Measurements from ENCODE around the gene PIK3CB. TPM values are rescaled to one million over a fixed set of nuclear protein-coding genes. Genes with fewer than 3 reads are reported as not detected.

PIK3CB gene
- 30.7 TPM for total RNA-seq
- long read RNA-seq, full-length matches to known transcripts: 5 of 38 reads
- long read RNA-seq, partial matches to known transcripts: 4 of 38 reads
- long read RNA-seq, other reads (novel, unspliced or antisense): 29 of 38 reads

- ATAC-seq (ENCODE audit: poor library complexity): peak; percentile 99
- intact Hi-C loops (cut with DNase I): loop anchor here (5.0 to 10.0 kb wide), 2 partner anchors 78 to 140 kb away; no protein-coding TSS in a partner anchor
- peak; percentile 96 for DNase-seq
These were observed at the start of gene PIK3CB for GRCh38 chr3:138834596-138835396. Gene PIK3CB, minus strand, starts transcription at chr3:138834928. Its CDS starts 75,585 bp downstream, at chr3:138759343.

- ATAC-seq (ENCODE audit: poor library complexity): no peak
- intact Hi-C loops (cut with DNase I): no loop called here
- DNase-seq: no peak
These were observed 46.5 kb upstream of the PIK3CB start for GRCh38 chr3:138881233-138881632.

- intact Hi-C loops (cut with DNase I): no loop called here
- no peak for ATAC-seq (ENCODE audit: poor library complexity)
- no peak for DNase-seq
These were observed 45.0 kb upstream of the PIK3CB start for GRCh38 chr3:138879541-138880380.

- DNase-seq (no peak), ATAC-seq (ENCODE audit: poor library complexity) (no peak)
- intact Hi-C loops (cut with DNase I): no loop called here
These were observed 42.5 kb upstream of the PIK3CB start for GRCh38 chr3:138877226-138877625.

GRCh38 chr3:138875754-138876664 lies 41.3 kb upstream of the PIK3CB start:
- DNase-seq (no peak), ATAC-seq (ENCODE audit: poor library complexity) (peak; percentile 38)
- intact Hi-C loops (cut with DNase I): no loop called here

GRCh38 chr3:138875096-138875753 lies 40.5 kb upstream of the PIK3CB start:
- DNase-seq: no peak
- intact Hi-C loops (cut with DNase I): no loop called here
- no peak for ATAC-seq (ENCODE audit: poor library complexity)

GRCh38 chr3:138873471-138874278 lies 38.9 kb upstream of the PIK3CB start:
- ATAC-seq (ENCODE audit: poor library complexity): no peak
- no peak for DNase-seq
- intact Hi-C loops (cut with DNase I): no loop called here

- intact Hi-C loops (cut with DNase I): no loop called here
- ATAC-seq (ENCODE audit: poor library complexity) (no peak), DNase-seq (no peak)
These were observed 37.9 kb upstream of the PIK3CB start for GRCh38 chr3:138872632-138873031.

- ATAC-seq (ENCODE audit: poor library complexity) (no peak), DNase-seq (no peak)
- intact Hi-C loops (cut with DNase I): no loop called here
These were observed 33.3 kb upstream of the PIK3CB start for GRCh38 chr3:138867996-138868395.

GRCh38 chr3:138863776-138864113 lies 29.0 kb upstream of the PIK3CB start:
- no peak for ATAC-seq (ENCODE audit: poor library complexity)
- intact Hi-C loops (cut with DNase I): no loop called here
- DNase-seq: no peak

- intact Hi-C loops (cut with DNase I): no loop called here
- ATAC-seq (ENCODE audit: poor library complexity): peak; percentile 72
- DNase-seq: no peak
These were observed 28.4 kb upstream of the PIK3CB start for GRCh38 chr3:138862924-138863775.

- intact Hi-C loops (cut with DNase I): no loop called here
- DNase-seq: no peak
- ATAC-seq (ENCODE audit: poor library complexity): peak; percentile 74
These were observed 27.8 kb upstream of the PIK3CB start for GRCh38 chr3:138862531-138862923.

GRCh38 chr3:138861798-138862197 lies 27.1 kb upstream of the PIK3CB start:
- ATAC-seq (ENCODE audit: poor library complexity): no peak
- DNase-seq: no peak
- intact Hi-C loops (cut with DNase I): no loop called here

GRCh38 chr3:138856799-138857198 lies 22.1 kb upstream of the PIK3CB start:
- intact Hi-C loops (cut with DNase I): no loop called here
- ATAC-seq (ENCODE audit: poor library complexity) (no peak), DNase-seq (no peak)

- ATAC-seq (ENCODE audit: poor library complexity) (no peak), DNase-seq (no peak)
- intact Hi-C loops (cut with DNase I): no loop called here
These were observed 20.2 kb upstream of the PIK3CB start for GRCh38 chr3:138854940-138855339.

- DNase-seq: no peak
- no peak for ATAC-seq (ENCODE audit: poor library complexity)
- intact Hi-C loops (cut with DNase I): no loop called here
These were observed 19.5 kb upstream of the PIK3CB start for GRCh38 chr3:138854204-138854603.

- peak; percentile 25 for ATAC-seq (ENCODE audit: poor library complexity)
- DNase-seq: no peak
- intact Hi-C loops (cut with DNase I): no loop called here
These were observed 15.4 kb upstream of the PIK3CB start for GRCh38 chr3:138850151-138850550.
